HepG2 (cell line): ENCODE measurements around the gene HID1. TPM values are rescaled to one million over a fixed set of nuclear protein-coding genes. Genes with fewer than 3 reads are reported as not detected.

ENCODE experiments used
- ATAC-seq: fragments of 200-7000 bp; cut with Tn5 transposase; 3 replicates; pipeline ENCODE4 v1.9.1; 2020; ENCODE audit warnings: mild to moderate bottlenecking, moderate library complexity
- BruUV-seq: library from RNA; stranded (reverse); fragments of 400-500 nt; replicated peaks from 2 replicates; lab custom pipeline; 2021; lab: Mats Ljungman, UMichigan
- CTCF ChIA-PET: fragments of 300-600 bp; formaldehyde crosslinking; extraction: SDS; loops from one replicate; lab custom pipeline; 2021; ENCODE audit warnings: low total read pairs, inconsistent platforms, low intra/inter-chr PET ratio; lab: Yijun Ruan, JAX
- POLR2A ChIA-PET: fragments of 350-600 bp; sonication (Branson Sonifier 250); formaldehyde crosslinking; loops from one replicate; lab custom pipeline; 2020; ENCODE audit warnings: antibody characterized with exemption, inconsistent platforms; lab: Yijun Ruan, JAX
- DNase-seq: peaks from one replicate; pipeline ENCODE4 v3.0.0-alpha.2; 2015; ENCODE audit warnings: low spot score
- FAIRE-seq: peaks from 3 replicates; lab custom pipeline; 2011; peaks lifted over from hg19 to GRCh38; lab: Jason Lieb, UNC
- H2AFZ ChIP-seq: one replicate; pipeline ENCODE4 v1.6.1; 2011; ENCODE audit warnings: low read length, inconsistent platforms
- H3K27ac ChIP-seq: fragments of 300-600 bp; 3 replicates; pipeline ENCODE4 v1.8.0; 2011; ENCODE audit warnings: mixed run types, mild to moderate bottlenecking, mixed read lengths, low read length, inconsistent platforms; ENCODE audit not compliant: insufficient read depth; ENCODE audit errors: extremely low read length
- H3K27me3 ChIP-seq, 2 experiments: fragments of 200-600 bp in 1 of 2; 2 replicates in 1 of 2; 3 replicates in 1 of 2; pipeline versions ENCODE4 v1.6.0 to v1.8.0; 2011; ENCODE audit warnings: low read length in 2 of 2, mild to moderate bottlenecking in 2 of 2, moderate library complexity in 2 of 2, inconsistent platforms in 1 of 2; ENCODE audit not compliant: insufficient read depth in 2 of 2, control insufficient read depth in 1 of 2
- H3K36me3 ChIP-seq, 2 experiments: fragments of 200-600 bp in 1 of 2; replicated peaks in 1 of 2; 2 replicates in 1 of 2; 3 replicates in 1 of 2; pipeline versions ENCODE4 v1.5.1 to v1.8.0; 2011; ENCODE audit warnings: low read length in 2 of 2, inconsistent platforms in 1 of 2; ENCODE audit not compliant: insufficient read depth in 2 of 2, control insufficient read depth in 1 of 2
- H3K4me1 ChIP-seq: 2 replicates; pipeline ENCODE4 v1.5.1; 2012; ENCODE audit warnings: low read length, inconsistent platforms; ENCODE audit not compliant: insufficient read depth
- H3K4me2 ChIP-seq: 2 replicates; pipeline ENCODE4 v1.6.0; 2011; ENCODE audit warnings: low read depth, low read length, inconsistent platforms
- H3K4me3 ChIP-seq, 3 experiments: fragments of 200-600 bp in 1 of 3; sonication (generic), shearing (Covaris generic) in 1 of 3; replicated peaks in 1 of 3; 2 replicates each; pipeline ENCODE4 v1.5.1; 2011 to 2016; ENCODE audit warnings: low read length in 3 of 3, inconsistent platforms in 2 of 3, low read depth in 2 of 3, mild to moderate bottlenecking in 2 of 3, control low read depth in 1 of 3, mixed read lengths in 1 of 3; ENCODE audit not compliant: insufficient read depth in 1 of 3
- H3K79me2 ChIP-seq: one replicate; pipeline ENCODE4 v1.6.1; 2011; ENCODE audit warnings: low read length, inconsistent platforms; ENCODE audit not compliant: insufficient read depth
- H3K9ac ChIP-seq: 2 replicates; pipeline ENCODE4 v1.6.0; 2011; ENCODE audit warnings: mild to moderate bottlenecking, low read depth, low read length, inconsistent platforms; ENCODE audit not compliant: insufficient read depth
- H3K9me3 ChIP-seq: 2 replicates; pipeline ENCODE4 v1.5.1; 2012; ENCODE audit warnings: mild to moderate bottlenecking, low read length
- H4K20me1 ChIP-seq: 2 replicates; pipeline ENCODE4 v1.6.0; 2011; ENCODE audit warnings: inconsistent platforms, mild to moderate bottlenecking, low read length, moderate library complexity; ENCODE audit not compliant: insufficient read depth
- CBX1 ChIP-seq: IDR thresholded peaks from one replicate; pipeline ENCODE4 v1.6.1; 2016; ENCODE audit warnings: antibody characterized with exemption, low read depth
- EHMT2 ChIP-seq: fragments of 200-600 bp; sonication (generic); IDR thresholded peaks from 2 replicates; pipeline ENCODE4 v1.7.0; 2017; ENCODE audit warnings: antibody characterized with exemption, low read depth, low read length, borderline replicate concordance
- IKZF4 ChIP-seq: sonication (generic); formaldehyde crosslinking; IDR thresholded peaks from 2 replicates; pipeline ENCODE4 v1.5.1; 2020; ENCODE audit warnings: borderline replicate concordance, mild to moderate bottlenecking, low read depth, missing genetic modification reagents; ENCODE audit errors: not compliant biosample characterization
- KDM5B ChIP-seq: sonication (generic); formaldehyde crosslinking; IDR thresholded peaks from 2 replicates; pipeline ENCODE4 v1.4.0; 2020; ENCODE audit warnings: missing genetic modification reagents, mild to moderate bottlenecking, borderline replicate concordance
- KLF16 ChIP-seq, 2 experiments: sonication (generic) in 1 of 2; formaldehyde crosslinking in 1 of 2; IDR thresholded peaks; 2 replicates each; pipeline versions ENCODE4 v1.6.1 to v1.8.0; 2016 to 2023; ENCODE audit warnings: missing genetic modification reagents in 2 of 2, missing compliant biosample characterization in 1 of 2
- NR0B2 ChIP-seq: sonication (generic); formaldehyde crosslinking; IDR thresholded peaks from 2 replicates; pipeline ENCODE4 v1.4.0; 2020; ENCODE audit warnings: mild to moderate bottlenecking, missing genetic modification reagents
- SAFB2 ChIP-seq: sonication (generic); formaldehyde crosslinking; IDR thresholded peaks from 2 replicates; pipeline ENCODE4 v1.5.1; 2020; ENCODE audit warnings: missing genetic modification reagents, low read depth, mild to moderate bottlenecking, borderline replicate concordance
- SMYD3 ChIP-seq: sonication (generic); formaldehyde crosslinking; IDR thresholded peaks from 2 replicates; pipeline ENCODE4 v1.8.1; 2023; ENCODE audit warnings: mild to moderate bottlenecking, missing genetic modification reagents
- THAP11 ChIP-seq: IDR thresholded peaks from 2 replicates; pipeline ENCODE4 v1.6.1; 2016; ENCODE audit warnings: missing biosample characterization, missing genetic modification reagents
- ZBTB8A ChIP-seq: sonication (generic); formaldehyde crosslinking; IDR thresholded peaks from 2 replicates; pipeline ENCODE4 v1.4.0; 2020; ENCODE audit warnings: mild to moderate bottlenecking, low read depth, missing genetic modification reagents, borderline replicate concordance
- ZC3H4 ChIP-seq: sonication (generic); formaldehyde crosslinking; IDR thresholded peaks from 2 replicates; pipeline ENCODE4 v1.4.0; 2020; ENCODE audit warnings: missing genetic modification reagents, borderline replicate concordance
- ZNF276 ChIP-seq: sonication (generic); formaldehyde crosslinking; IDR thresholded peaks from 2 replicates; pipeline ENCODE4 v1.4.0; 2020; ENCODE audit warnings: mild to moderate bottlenecking, low read depth, missing genetic modification reagents
- ZNF678 ChIP-seq: sonication (generic); formaldehyde crosslinking; IDR thresholded peaks from 2 replicates; pipeline ENCODE4 v1.4.0; 2020; ENCODE audit warnings: mild to moderate bottlenecking, missing genetic modification reagents
- ZXDC ChIP-seq: sonication (generic); formaldehyde crosslinking; IDR thresholded peaks from 2 replicates; pipeline ENCODE4 v1.5.0; 2020; ENCODE audit warnings: mild to moderate bottlenecking, missing genetic modification reagents
- whole genome bisulfite sequencing: methylation state at CpG from one replicate; pipeline ENCODE4 v1.1.6; 2017; ENCODE audit warnings: low lambda C conversion rate; 5-methylcytosine and 5-hydroxymethylcytosine counted together
- in situ Hi-C: cut with HindIII; loops from 2 replicates; pipeline ENCODE4 v1.10.0; 2017; ENCODE audit warnings: low pct_unique_long_range_greater_than_20kb; ENCODE audit not compliant: extremely low pct_ligation_motif_present
- intact Hi-C: fragments of 100-400 bp; cut with micrococcal nuclease; formaldehyde crosslinking; loops from one replicate; pipeline ENCODE4 v1.10.0; 2022; ENCODE audit not compliant: unreplicated experiment
- polyA plus RNA-seq, 8 experiments: library from polyadenylated mRNA; depleted of rRNA in 3 of 8; stranded (reverse) in 7 of 8; unstranded in 1 of 8; fragments of >200 nt; fragmentation: Illumina TruSeq in 4 of 8; extraction: Trizol in 4 of 8; gene quantifications; 2 replicates each; pipeline versions ENCODE4 v1.2.1 to v1.2.3, GENCODE V29; 2011 to 2016; ENCODE audit warnings: low read depth in 4 of 8, missing spikeins in 1 of 8, mixed read lengths in 1 of 8; ENCODE audit not compliant: insufficient read depth in 1 of 8
- total RNA-seq, 5 experiments: library from RNA; depleted of rRNA; stranded (reverse); fragments of >200 nt; fragmentation: Illumina TruSeq; extraction: Trizol; gene quantifications; 2 replicates each; pipeline ENCODE4 v1.2.3, GENCODE V29; 2016; ENCODE audit warnings: low read depth in 1 of 5
- TF ChIP-seq, protein P1 (sequence below): sonication (generic); formaldehyde crosslinking; IDR thresholded peaks from 2 replicates; pipeline ENCODE4 v1.9.0; 2022; ENCODE audit warnings: low read depth, missing genetic modification reagents

HID1 gene
- total and polyA plus RNA-seq, 2 of the 13 experiments (the other 11 are each of a cell fraction or from before 2014, with no cell fraction given): 2.1 to 10.6 TPM

GRCh38 chr17:74923538-74924249, 48.9 kb downstream of the HID1 start:
- Histone ChIP-seq H3K27me3 (peaks cover 23 to 79% of the 10 kb centered on the region in 2 experiments), H3K9ac (no peak overlapping the region), H3K4me1 (peaks cover 23% of the 10 kb centered on the region), H2AFZ (no peak overlapping the region), H3K36me3 (no peaks in the 10 kb centered on the region), H3K27ac (no peak overlapping the region), H3K4me2 (peak overlapping the region; percentile 74), H3K4me3 (peak overlapping the region; percentile 30 to 53 (median 35); a peak in 4 of 6 replicates), H4K20me1 (no peaks in the 10 kb centered on the region), H3K9me3 (no peaks in the 10 kb centered on the region), H3K79me2 (no peaks in the 10 kb centered on the region)
- no TSS peak for BruUV-seq
- peak; percentile 63 for ATAC-seq
- in situ Hi-C loops: loop anchor here (5.0 kb wide), 1 partner anchor 34 kb away; no protein-coding TSS in a partner anchor
- no peak for DNase-seq
- intact Hi-C loops: loop anchor here (1.0 kb wide), 1 partner anchor 35 kb away; no protein-coding TSS in a partner anchor
- CTCF ChIA-PET: interaction anchor here (3.2 to 3.4 kb wide), 2 partner anchors 34 to 37 kb away, joined by 23 to 32 read pairs; no protein-coding TSS in a partner anchor
- WGBS: 13% methylated on average over 33 of the region's 59 CpGs
- POLR2A ChIA-PET: interaction anchor here (0.7 kb wide), 1 partner anchor 37 kb away, joined by 3 read pairs; no protein-coding TSS in a partner anchor
- no peak for FAIRE-seq
- TF ChIP-seq THAP11 (peak; percentile 47; the same call in 1 of the 2 replicates), ZNF678 (CRISPR knock-in tag) (peak; percentile 76; the same call in 1 of the 2 replicates), EHMT2 (no peak), CBX1 (no peak), SMYD3 (CRISPR knock-in tag) (no peak), SAFB2 (CRISPR knock-in tag) (peak; percentile 41; the same call in 1 of the 2 replicates), NR0B2 (CRISPR knock-in tag) (peak; percentile 39; the same call in 1 of the 2 replicates), IKZF4 (peak; percentile 66), KDM5B (CRISPR knock-in tag) (no peak), ZC3H4 (CRISPR knock-in tag) (no peak), ZNF276 (0 out of 2 replicates have a peak, but pooled peaks have one; percentile 29), ZBTB8A (CRISPR knock-in tag) (no peak), ZXDC (CRISPR knock-in tag) (0 out of 2 replicates have a peak, but pooled peaks have one; percentile 45), KLF16 (CRISPR knock-in tag; IDR thresholded peaks at IDR 0.05) (peak in 1 of 2 experiments; percentile 56; a peak in 1 of 4 replicates)
- TF ChIP-seq, protein P1, sequence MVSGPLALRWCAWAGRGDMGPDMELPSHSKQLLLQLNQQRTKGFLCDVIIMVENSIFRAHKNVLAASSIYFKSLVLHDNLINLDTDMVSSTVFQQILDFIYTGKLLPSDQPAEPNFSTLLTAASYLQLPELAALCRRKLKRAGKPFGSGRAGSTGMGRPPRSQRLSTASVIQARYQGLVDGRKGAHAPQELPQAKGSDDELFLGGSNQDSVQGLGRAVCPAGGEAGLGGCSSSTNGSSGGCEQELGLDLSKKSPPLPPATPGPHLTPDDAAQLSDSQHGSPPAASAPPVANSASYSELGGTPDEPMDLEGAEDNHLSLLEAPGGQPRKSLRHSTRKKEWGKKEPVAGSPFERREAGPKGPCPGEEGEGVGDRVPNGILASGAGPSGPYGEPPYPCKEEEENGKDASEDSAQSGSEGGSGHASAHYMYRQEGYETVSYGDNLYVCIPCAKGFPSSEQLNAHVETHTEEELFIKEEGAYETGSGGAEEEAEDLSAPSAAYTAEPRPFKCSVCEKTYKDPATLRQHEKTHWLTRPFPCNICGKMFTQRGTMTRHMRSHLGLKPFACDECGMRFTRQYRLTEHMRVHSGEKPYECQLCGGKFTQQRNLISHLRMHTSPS (CRISPR knock-in tag): peak; percentile 59; the same call in 1 of the 2 replicates
